GM18508 (cell line): Measurements from ENCODE around the gene LAPTM5.
"Not testable (repeated sequence)": the region's sequence is repeated elsewhere in the genome, so short reads cannot be mapped to it uniquely, and the experiment has no call there.

Experiments used
- ATAC-seq: cut with Tn5 transposase; IDR thresholded peaks from one replicate; pipeline ENCODE4 v1.9.1; 2021; ENCODE audit warnings: moderate number of reproducible peaks; ENCODE audit not compliant: insufficient read depth, unreplicated experiment

Gene LAPTM5

DNA sequence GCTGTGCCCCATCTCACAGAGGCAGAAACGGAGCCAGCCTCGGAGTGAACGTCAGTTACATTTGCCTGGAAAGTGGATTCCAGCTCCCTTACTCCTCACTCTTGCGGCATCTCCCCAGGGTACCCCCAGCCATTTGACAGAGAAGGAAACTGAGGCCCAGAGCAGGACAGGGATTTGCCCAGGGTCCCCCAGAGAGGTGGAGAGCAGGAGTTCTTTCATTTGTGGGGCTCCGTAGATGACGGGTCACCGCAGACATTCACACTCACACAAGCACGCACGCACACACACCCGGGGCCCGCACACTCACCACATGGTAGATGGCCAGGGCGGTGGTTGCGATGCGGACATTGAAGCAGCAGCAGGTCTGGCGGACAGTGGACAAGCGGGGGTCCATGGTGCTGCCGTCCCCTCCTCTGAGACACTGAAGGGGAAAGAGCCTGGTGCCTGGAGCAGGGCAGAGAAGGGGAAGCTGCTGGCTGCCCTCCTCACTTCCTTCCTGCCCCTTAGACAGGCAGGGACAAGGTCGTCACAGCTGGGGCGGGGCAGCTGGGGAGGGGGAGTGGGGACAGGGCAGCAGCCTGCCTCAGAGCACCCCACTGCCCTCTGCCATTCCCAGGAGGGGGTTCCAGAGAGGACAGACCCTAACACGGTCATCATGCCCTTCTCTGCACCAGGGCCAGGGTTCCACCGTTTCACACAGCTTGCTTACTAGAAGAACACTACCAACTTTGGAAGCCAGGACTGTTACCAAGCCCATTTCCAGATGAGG is at the start of gene LAPTM5:
Gene LAPTM5, minus strand, starts transcription at position 423 of the 769 bp plus-strand sequence. Its CDS starts 29 bp downstream, at position 394.
- ATAC-seq, result no peak

- ATAC-seq, result no peak
Measured at GRCh38 chr1:30806381-30807317, 49.1 kb upstream of the LAPTM5 start.

- ATAC-seq, result no peak
Measured at GRCh38 chr1:30805304-30806003, 47.9 kb upstream of the LAPTM5 start.

GRCh38 chr1:30804822-30805221 is 47.2 kb upstream of the LAPTM5 start:
- ATAC-seq, result no peak

- no peak for ATAC-seq
Measured at GRCh38 chr1:30804352-30804751, 46.8 kb upstream of the LAPTM5 start.

DNA sequence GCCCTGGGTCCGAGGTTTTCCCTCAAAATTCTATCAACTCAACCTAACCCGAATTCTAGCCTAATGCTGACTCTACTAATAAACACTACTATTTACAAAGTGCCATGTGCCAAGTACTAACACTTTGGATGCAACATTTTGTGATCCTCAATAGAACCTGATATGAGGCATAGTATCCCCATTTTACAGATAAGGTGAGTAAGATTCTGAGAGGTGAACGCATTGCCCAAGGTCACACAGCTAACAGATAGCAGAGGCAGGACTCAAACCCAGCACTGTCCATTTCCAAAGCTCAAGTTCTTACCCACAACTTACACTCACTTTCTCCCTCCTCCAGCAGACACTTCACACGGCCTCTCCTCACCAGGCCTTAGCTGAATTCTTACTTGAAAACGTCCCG is 46.0 kb upstream of the LAPTM5 start:
- ATAC-seq, result no peak

DNA sequence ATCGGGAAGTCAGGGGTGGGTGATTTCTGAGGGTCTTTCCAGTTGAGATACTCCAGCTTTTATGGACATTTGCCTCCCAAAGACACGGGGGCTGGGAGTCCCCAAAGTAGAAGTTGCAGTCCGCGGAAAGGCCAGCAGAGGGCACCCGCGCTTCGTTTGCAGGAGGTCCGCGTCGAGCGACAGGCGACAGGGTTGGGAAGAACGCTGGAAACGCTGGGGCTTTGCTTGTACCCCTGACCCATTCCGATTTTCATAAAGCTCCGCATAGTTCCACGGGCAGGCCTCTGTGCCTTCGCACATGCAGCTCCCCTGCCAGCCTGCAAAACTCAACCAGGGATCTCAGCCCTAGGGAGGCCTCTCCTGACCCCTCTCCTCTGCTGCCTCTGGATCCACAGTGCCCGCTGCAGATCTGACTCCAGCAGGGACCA is 44.2 kb upstream of the LAPTM5 start:
- ATAC-seq, result no peak

DNA sequence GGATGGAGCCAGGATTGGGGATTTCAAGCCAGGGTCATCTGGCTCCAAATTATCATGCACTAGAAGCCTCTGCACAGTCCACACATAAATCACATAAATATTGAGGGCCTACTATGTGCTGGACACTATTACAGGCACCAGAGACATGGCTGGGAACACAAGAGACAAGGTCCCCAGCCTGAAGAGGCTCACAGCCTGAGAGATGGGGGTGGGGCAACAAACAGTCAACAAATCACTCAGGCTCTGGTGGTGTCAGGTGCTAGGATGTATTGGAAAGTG is 41.6 kb upstream of the LAPTM5 start:
- ATAC-seq, result no peak

DNA sequence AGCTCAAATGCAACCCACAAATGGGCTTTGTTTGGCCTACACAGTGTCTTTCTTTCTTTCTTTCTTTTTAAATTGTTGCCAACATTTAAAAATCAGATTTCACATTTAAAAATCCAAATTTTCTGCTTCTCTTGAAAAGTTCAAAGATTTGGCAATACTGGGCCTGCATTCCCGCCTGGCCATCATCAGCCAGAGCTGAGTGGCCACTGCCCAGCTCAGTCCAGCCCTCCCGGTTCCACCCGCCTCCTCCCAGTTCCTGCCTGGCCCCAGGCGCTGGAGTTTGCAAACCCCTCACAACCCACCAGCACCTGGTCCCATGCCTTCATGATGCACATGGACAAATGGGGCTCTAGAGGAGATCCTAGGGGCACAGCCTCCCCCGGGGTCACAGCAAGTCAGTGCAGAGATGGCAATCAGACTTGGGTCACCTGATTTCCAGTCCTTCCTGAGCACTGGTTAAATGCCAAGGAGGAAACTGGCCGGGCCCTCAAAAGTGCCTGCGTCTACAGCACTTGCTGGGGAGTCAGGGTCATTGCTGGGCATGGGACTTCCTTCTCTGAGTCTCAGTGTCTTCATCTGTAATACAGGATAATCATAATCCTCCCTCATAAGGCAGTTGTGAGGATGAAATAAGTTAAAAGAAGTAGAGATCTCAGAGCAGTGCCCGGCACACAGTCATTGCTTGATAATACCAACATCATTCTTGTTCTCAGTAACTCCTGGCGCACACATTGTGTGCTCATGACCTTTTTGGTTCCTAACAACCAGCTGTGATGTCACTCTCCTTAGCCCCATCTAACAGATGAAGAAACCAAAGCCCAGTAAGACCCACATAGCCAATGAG is 41.0 kb upstream of the LAPTM5 start:
- no peak for ATAC-seq

GRCh38 chr1:30795026-30795425 is 37.5 kb upstream of the LAPTM5 start:
- ATAC-seq, result no peak

DNA sequence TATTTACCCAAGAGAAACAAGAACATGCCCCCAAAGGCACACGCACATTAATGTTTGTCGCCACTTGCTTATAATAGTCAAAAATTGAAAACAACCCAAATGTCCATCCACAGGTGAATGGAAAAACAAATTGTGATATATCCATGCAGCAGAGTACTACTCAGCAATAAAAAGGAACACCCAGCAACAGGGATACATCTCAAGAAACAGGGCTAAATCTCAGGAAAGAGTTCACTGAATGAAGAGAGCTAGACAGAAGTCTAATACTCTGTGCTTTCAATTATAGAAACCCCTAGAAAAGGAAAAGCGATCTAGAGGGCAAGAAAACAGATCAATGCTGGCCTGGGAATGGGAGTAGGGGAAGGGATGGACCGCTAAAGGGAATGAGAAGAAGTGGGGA is 36.7 kb upstream of the LAPTM5 start:
- ATAC-seq, result no peak

DNA sequence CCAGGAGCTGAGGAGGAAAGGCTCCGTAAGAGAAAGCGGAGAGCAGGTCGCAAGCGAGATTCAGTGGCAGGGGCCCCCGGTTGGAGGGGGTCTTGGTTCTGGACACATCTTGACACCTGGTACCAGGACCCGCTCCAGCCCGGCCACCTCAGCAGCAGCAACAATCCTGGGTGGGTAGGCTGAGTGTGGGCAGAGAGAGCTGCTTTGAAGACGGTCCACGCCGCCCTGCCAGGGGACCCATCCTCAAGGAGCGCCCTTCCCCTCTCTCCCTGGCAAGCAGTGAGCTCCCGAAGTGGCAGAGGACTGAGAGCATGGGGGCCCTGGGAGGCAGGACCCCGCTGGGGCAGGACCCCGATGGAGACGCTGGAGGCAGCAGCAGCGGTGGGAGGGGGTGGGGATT is 35.6 kb upstream of the LAPTM5 start:
- ATAC-seq, result no peak

- ATAC-seq, result no peak
Measured at GRCh38 chr1:30791868-30792267, 34.3 kb upstream of the LAPTM5 start.

DNA sequence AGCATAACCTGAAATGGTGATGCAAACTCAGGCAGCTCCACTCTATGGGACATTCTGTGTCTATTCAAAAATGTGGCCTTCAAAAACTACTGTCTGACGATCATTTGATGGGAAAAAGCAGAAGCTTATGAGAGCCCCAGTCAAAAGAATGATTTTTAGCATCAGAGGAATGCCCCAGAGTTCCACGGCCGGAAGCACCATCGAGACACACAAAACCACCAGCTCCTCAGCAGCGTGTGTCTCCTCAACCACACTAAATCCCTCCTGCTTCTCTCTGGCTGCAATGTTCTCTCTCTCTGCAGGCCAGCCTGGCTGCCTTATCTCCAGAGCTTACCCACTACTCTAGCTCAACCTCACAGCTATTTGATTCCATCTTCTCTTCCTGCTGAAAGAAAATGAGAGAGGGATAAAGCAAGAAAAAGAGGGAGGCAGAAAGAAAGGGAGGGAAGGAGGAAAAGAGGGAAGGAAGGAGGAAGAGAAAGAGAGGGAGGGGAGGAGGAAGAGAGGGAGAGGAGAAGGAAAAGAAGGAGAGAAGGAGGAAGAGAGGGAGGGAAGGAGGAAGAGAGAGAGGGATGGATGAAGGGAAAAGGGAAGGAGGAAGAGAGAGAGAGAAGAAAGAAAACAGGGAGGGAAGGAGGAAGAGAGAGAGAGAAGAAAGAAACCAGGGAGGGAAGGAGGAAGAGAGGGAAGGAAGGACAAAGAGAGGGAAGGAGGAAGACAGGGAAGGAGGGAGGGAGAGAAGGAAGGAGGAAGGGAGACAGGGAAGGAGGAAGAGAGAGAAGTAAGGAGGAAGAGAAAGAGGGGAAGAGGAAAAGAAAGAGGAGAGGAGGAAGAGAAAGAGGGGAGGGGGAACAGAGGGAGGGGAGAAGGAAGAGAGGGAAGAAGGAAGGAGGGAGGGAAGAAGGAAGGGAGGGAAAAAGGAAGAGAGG is 33.5 kb upstream of the LAPTM5 start:
- ATAC-seq, result no peak

GRCh38 chr1:30790256-30790525 is 32.6 kb upstream of the LAPTM5 start:
- ATAC-seq, result not testable (repeated sequence)

GRCh38 chr1:30789388-30790255 is 32.0 kb upstream of the LAPTM5 start:
- no peak for ATAC-seq

GRCh38 chr1:30788580-30789387 is 31.2 kb upstream of the LAPTM5 start:
- ATAC-seq, result no peak
